WTC11 (cell line): ENCODE measurements around the gene POMT2. TPM values are rescaled to one million over a fixed set of nuclear protein-coding genes. Genes with fewer than 3 reads are reported as not detected.

Source experiments
- ATAC-seq: fragments of 200-7000 bp; cut with Tn5 transposase; 2 replicates; pipeline ENCODE4 v1.10.0; 2021; ENCODE audit warnings: mild to moderate bottlenecking, moderate library complexity
- CTCF ChIA-PET: fragments of 300-600 bp; sonication (Branson Sonifier 250); formaldehyde crosslinking; loops from one replicate; lab custom pipeline; 2021; ENCODE audit warnings: antibody characterized with exemption; lab: Charles Lee
- POLR2A ChIA-PET: fragments of 350-600 bp; sonication (Branson Sonifier 250); formaldehyde crosslinking; loops from one replicate; lab custom pipeline; 2021; ENCODE audit warnings: antibody characterized with exemption; lab: Charles Lee
- DNase-seq: peaks from one replicate; pipeline ENCODE4 v3.0.0; 2021; ENCODE audit warnings: low spot score
- H3K27ac Mint-ChIP-seq: 2 replicates; pipeline ENCODE4 v1.8.0; 2021; ENCODE audit warnings: mixed read lengths
- H3K27me3 Mint-ChIP-seq: 2 replicates; pipeline ENCODE4 v1.8.0; 2021; ENCODE audit warnings: low read depth, mild to moderate bottlenecking, moderate library complexity, mixed read lengths
- H3K36me3 Mint-ChIP-seq: 2 replicates; pipeline ENCODE4 v1.8.0; 2021; ENCODE audit warnings: mixed read lengths
- H3K4me1 Mint-ChIP-seq: 2 replicates; pipeline ENCODE4 v1.8.0; 2022; ENCODE audit warnings: mixed read lengths
- H3K4me3 Mint-ChIP-seq: 2 replicates; pipeline ENCODE4 v1.8.0; 2021; ENCODE audit warnings: mild to moderate bottlenecking, moderate library complexity, mixed read lengths
- H3K9me3 Mint-ChIP-seq: 2 replicates; pipeline ENCODE4 v1.8.0; 2021; ENCODE audit warnings: mixed read lengths
- ELF4 ChIP-seq: sonication (generic); formaldehyde crosslinking; IDR thresholded peaks from 2 replicates; pipeline ENCODE4 v1.8.1; 2022; ENCODE audit warnings: low read depth, mild to moderate bottlenecking, moderate library complexity, missing genetic modification reagents
- IRF2 ChIP-seq: sonication (generic); formaldehyde crosslinking; IDR thresholded peaks from 2 replicates; pipeline ENCODE4 v1.8.0; 2022; ENCODE audit warnings: low read depth, missing genetic modification reagents, borderline replicate concordance
- JAZF1 ChIP-seq: fragments of 250-450 bp; sonication (Bioruptor Pico); IDR thresholded peaks from 2 replicates; pipeline ENCODE4 v1.9.0; 2021; ENCODE audit warnings: moderate library complexity, mild to moderate bottlenecking, inconsistent platforms
- JUN ChIP-seq: sonication (generic); formaldehyde crosslinking; IDR thresholded peaks from 2 replicates; pipeline ENCODE4 v1.8.0; 2023; ENCODE audit warnings: mild to moderate bottlenecking, missing genetic modification reagents
- KAT7 ChIP-seq: sonication (generic); formaldehyde crosslinking; IDR thresholded peaks from 2 replicates; pipeline ENCODE4 v1.8.1; 2023; ENCODE audit warnings: missing genetic modification reagents, mild to moderate bottlenecking, borderline replicate concordance
- MYBL2 ChIP-seq: sonication (generic); formaldehyde crosslinking; IDR thresholded peaks from 2 replicates; pipeline ENCODE4 v1.8.1; 2023; ENCODE audit warnings: mild to moderate bottlenecking, moderate library complexity, missing genetic modification reagents
- NFE2L1 ChIP-seq: sonication (generic); formaldehyde crosslinking; IDR thresholded peaks from 2 replicates; pipeline ENCODE4 v1.8.1; 2023; ENCODE audit warnings: missing genetic modification reagents
- SOX15 ChIP-seq: fragments of 250-450 bp; sonication (Bioruptor Pico); IDR thresholded peaks from 2 replicates; pipeline ENCODE4 v1.9.0; 2021; ENCODE audit warnings: mild to moderate bottlenecking
- TCF7 ChIP-seq: sonication (generic); formaldehyde crosslinking; IDR thresholded peaks from 2 replicates; pipeline ENCODE4 v1.8.0; 2022; ENCODE audit warnings: mild to moderate bottlenecking, low read depth, missing genetic modification reagents, moderate library complexity
- ZNF121 ChIP-seq: sonication (generic); formaldehyde crosslinking; IDR thresholded peaks from 2 replicates; pipeline ENCODE4 v1.8.0; 2023; ENCODE audit warnings: missing genetic modification reagents
- ZNF671 ChIP-seq: fragments of 250-450 bp; sonication (Bioruptor Pico); IDR thresholded peaks from 2 replicates; pipeline ENCODE4 v1.8.0; 2021; ENCODE audit warnings: mild to moderate bottlenecking
- total RNA-seq: library from RNA; stranded (reverse); gene quantifications from 3 replicates; pipeline ENCODE4 v1.2.3, GENCODE V29; 2021
- TF ChIP-seq, protein P1 (sequence below): sonication (generic); formaldehyde crosslinking; IDR thresholded peaks from 2 replicates; pipeline ENCODE4 v1.8.0; 2022; ENCODE audit warnings: mild to moderate bottlenecking, missing genetic modification reagents
- TF ChIP-seq, protein P2 (sequence below): sonication (generic); formaldehyde crosslinking; IDR thresholded peaks from 2 replicates; pipeline ENCODE4 v1.8.0; 2023; ENCODE audit warnings: missing genetic modification reagents, mild to moderate bottlenecking, borderline replicate concordance
- TF ChIP-seq, protein P3 (sequence below): sonication (generic); formaldehyde crosslinking; conservative IDR thresholded peaks from 2 replicates; pipeline ENCODE4 v1.8.1; 2023; ENCODE audit warnings: mild to moderate bottlenecking, low read depth, missing genetic modification reagents, moderate library complexity
- TF ChIP-seq, protein P4 (sequence below): fragments of 250-450 bp; sonication (Bioruptor Pico); IDR thresholded peaks from 2 replicates; pipeline ENCODE4 v1.9.0; 2021; ENCODE audit warnings: moderate library complexity, mild to moderate bottlenecking, inconsistent platforms, borderline replicate concordance
- TF ChIP-seq, protein P5 (sequence below): sonication (generic); formaldehyde crosslinking; IDR thresholded peaks from 2 replicates; pipeline ENCODE4 v1.8.0; 2022; ENCODE audit warnings: mild to moderate bottlenecking, missing genetic modification reagents

Gene POMT2
- total RNA-seq, 1 experiment from 2014 or later, result 38.7 TPM

DNA sequence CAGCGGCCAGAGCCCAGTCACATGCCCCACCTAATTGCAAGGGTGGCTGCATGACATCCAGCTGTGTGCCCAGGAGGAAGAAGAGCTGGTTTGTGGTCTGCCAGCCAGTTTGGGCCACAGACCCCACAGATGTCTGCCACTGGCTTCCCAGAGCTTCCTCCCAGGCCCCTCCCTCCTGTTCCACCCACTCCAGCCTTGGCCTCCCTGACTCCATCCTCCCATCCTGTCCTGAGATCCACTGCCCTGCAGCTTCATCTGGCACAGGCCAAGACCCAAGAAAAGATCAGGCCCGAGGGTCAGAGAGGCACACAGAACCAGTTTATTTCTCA, 55.5 kb downstream of the POMT2 start (continued):
- TF ChIP-seq NFE2L1 (CRISPR knock-in tag), result no peak
- no peak for TF ChIP-seq IRF2

DNA sequence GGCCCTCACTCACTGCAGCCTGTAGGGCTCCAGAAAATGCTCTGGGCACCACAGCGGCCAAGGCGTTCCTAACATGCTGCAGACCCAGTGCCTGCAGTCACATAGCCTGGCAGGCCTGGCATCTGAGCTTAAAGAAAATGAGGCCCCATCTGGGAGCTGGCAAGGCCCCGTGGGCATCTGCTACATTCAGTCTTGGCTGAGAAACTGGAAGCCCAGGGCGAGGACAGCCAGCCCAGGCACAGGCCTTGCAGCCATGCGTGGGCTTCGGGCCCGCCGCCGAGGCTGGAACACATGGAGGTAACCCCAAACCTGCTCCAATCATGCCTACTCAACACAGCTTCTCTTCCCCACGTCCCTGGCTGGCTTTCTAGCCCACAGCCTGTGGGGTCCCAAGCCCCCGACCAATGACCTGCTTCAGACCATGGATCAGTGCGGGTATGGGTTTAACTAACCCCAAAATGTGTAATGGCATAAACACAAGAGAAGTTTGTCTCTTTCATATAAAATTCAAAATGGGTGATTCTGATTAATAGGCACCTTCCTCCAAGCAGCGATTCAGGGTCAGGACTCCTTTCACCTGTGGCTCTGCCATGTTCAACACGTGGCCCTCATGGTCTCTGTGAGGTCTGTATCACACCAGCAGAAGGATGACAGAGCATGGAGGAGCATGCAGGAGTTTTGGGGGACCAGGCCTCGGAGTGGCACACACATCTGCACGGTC, 56.1 kb downstream of the POMT2 start:
- DNase-seq (no peak), ATAC-seq (no peak)
- H3K4me1 Mint-ChIP-seq, result no peaks in the 10 kb centered on the region
- ChIA-PET POLR2A (no interaction called here), CTCF (interaction anchor here (0.6 to 1.8 kb wide), 5 partner anchors 15 to 174 kb away, joined by 3 to 8 read pairs (median 5); no protein-coding TSS in a partner anchor)
- H3K36me3 Mint-ChIP-seq, result no peaks in the 10 kb centered on the region
- H3K27ac Mint-ChIP-seq, result no peak overlapping the region
- peaks cover 20% of the 10 kb centered on the region for H3K27me3 Mint-ChIP-seq
- H3K9me3 Mint-ChIP-seq, result peaks cover 5% of the 10 kb centered on the region
- TF ChIP-seq, protein P1, sequence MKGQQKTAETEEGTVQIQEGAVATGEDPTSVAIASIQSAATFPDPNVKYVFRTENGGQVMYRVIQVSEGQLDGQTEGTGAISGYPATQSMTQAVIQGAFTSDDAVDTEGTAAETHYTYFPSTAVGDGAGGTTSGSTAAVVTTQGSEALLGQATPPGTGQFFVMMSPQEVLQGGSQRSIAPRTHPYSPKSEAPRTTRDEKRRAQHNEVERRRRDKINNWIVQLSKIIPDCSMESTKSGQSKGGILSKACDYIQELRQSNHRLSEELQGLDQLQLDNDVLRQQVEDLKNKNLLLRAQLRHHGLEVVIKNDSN (CRISPR knock-in tag), result no peak
- TF ChIP-seq JAZF1 (CRISPR knock-in tag), result no peak
- TF ChIP-seq, protein P2, sequence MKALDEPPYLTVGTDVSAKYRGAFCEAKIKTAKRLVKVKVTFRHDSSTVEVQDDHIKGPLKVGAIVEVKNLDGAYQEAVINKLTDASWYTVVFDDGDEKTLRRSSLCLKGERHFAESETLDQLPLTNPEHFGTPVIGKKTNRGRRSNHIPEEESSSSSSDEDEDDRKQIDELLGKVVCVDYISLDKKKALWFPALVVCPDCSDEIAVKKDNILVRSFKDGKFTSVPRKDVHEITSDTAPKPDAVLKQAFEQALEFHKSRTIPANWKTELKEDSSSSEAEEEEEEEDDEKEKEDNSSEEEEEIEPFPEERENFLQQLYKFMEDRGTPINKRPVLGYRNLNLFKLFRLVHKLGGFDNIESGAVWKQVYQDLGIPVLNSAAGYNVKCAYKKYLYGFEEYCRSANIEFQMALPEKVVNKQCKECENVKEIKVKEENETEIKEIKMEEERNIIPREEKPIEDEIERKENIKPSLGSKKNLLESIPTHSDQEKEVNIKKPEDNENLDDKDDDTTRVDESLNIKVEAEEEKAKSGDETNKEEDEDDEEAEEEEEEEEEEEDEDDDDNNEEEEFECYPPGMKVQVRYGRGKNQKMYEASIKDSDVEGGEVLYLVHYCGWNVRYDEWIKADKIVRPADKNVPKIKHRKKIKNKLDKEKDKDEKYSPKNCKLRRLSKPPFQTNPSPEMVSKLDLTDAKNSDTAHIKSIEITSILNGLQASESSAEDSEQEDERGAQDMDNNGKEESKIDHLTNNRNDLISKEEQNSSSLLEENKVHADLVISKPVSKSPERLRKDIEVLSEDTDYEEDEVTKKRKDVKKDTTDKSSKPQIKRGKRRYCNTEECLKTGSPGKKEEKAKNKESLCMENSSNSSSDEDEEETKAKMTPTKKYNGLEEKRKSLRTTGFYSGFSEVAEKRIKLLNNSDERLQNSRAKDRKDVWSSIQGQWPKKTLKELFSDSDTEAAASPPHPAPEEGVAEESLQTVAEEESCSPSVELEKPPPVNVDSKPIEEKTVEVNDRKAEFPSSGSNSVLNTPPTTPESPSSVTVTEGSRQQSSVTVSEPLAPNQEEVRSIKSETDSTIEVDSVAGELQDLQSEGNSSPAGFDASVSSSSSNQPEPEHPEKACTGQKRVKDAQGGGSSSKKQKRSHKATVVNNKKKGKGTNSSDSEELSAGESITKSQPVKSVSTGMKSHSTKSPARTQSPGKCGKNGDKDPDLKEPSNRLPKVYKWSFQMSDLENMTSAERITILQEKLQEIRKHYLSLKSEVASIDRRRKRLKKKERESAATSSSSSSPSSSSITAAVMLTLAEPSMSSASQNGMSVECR (CRISPR knock-in tag), result no peak
- no peak for TF ChIP-seq JUN
- TF ChIP-seq, protein P3, sequence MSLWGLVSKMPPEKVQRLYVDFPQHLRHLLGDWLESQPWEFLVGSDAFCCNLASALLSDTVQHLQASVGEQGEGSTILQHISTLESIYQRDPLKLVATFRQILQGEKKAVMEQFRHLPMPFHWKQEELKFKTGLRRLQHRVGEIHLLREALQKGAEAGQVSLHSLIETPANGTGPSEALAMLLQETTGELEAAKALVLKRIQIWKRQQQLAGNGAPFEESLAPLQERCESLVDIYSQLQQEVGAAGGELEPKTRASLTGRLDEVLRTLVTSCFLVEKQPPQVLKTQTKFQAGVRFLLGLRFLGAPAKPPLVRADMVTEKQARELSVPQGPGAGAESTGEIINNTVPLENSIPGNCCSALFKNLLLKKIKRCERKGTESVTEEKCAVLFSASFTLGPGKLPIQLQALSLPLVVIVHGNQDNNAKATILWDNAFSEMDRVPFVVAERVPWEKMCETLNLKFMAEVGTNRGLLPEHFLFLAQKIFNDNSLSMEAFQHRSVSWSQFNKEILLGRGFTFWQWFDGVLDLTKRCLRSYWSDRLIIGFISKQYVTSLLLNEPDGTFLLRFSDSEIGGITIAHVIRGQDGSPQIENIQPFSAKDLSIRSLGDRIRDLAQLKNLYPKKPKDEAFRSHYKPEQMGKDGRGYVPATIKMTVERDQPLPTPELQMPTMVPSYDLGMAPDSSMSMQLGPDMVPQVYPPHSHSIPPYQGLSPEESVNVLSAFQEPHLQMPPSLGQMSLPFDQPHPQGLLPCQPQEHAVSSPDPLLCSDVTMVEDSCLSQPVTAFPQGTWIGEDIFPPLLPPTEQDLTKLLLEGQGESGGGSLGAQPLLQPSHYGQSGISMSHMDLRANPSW (CRISPR knock-in tag), result no peak
- TF ChIP-seq MYBL2 (CRISPR knock-in tag), result no peak
- TF ChIP-seq ELF4 (CRISPR knock-in tag), result no peak
- no peak for TF ChIP-seq IRF2
- TF ChIP-seq, protein P4, sequence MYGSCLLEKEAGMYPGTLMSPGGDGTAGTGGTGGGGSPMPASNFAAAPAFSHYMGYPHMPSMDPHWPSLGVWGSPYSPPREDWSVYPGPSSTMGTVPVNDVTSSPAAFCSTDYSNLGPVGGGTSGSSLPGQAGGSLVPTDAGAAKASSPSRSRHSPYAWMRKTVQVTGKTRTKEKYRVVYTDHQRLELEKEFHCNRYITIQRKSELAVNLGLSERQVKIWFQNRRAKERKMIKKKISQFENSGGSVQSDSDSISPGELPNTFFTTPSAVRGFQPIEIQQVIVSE (CRISPR knock-in tag), result no peak
- TF ChIP-seq ZNF671 (CRISPR knock-in tag), result no peak
- TF ChIP-seq KAT7 (CRISPR knock-in tag), result no peak
- no peak for TF ChIP-seq SOX15 (CRISPR knock-in tag)
- TF ChIP-seq, protein P5, sequence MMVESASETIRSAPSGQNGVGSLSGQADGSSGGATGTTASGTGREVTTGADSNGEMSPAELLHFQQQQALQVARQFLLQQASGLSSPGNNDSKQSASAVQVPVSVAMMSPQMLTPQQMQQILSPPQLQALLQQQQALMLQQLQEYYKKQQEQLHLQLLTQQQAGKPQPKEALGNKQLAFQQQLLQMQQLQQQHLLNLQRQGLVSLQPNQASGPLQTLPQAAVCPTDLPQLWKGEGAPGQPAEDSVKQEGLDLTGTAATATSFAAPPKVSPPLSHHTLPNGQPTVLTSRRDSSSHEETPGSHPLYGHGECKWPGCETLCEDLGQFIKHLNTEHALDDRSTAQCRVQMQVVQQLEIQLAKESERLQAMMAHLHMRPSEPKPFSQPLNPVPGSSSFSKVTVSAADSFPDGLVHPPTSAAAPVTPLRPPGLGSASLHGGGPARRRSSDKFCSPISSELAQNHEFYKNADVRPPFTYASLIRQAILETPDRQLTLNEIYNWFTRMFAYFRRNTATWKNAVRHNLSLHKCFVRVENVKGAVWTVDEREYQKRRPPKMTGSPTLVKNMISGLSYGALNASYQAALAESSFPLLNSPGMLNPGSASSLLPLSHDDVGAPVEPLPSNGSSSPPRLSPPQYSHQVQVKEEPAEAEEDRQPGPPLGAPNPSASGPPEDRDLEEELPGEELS (CRISPR knock-in tag), result no peak
- TF ChIP-seq TCF7 (CRISPR knock-in tag), result no peak
- TF ChIP-seq ZNF121 (CRISPR knock-in tag), result no peak
- H3K4me3 Mint-ChIP-seq, result no peak overlapping the region
